Upper lobe of left lung (tissue), 4 donors: Measurements from ENCODE around the gene MAP7D3.

Experiments
- CTCF ChIP-seq, 6 experiments: fragments of 450-650 bp in 4 of 6; fragments of 200-600 bp in 2 of 6; sonication (generic) in 2 of 6; IDR thresholded peaks; one replicate each; pipeline ENCODE4 v1.5.1; 2016 to 2019; ENCODE audit warnings: antibody characterized with exemption in 6 of 6
- EP300 ChIP-seq, 4 donors: sonication (generic); formaldehyde crosslinking; IDR thresholded peaks; one replicate each; pipeline ENCODE4 v1.5.1; 2017; ENCODE audit warnings: antibody characterized with exemption in 4 of 4, control low read depth in 2 of 4
- POLR2A ChIP-seq, 4 donors: fragments of 450-650 bp; IDR thresholded peaks; one replicate each; pipeline ENCODE4 v1.5.1; 2016 to 2017; ENCODE audit warnings: antibody characterized with exemption in 4 of 4, mild to moderate bottlenecking in 2 of 4

DNA sequence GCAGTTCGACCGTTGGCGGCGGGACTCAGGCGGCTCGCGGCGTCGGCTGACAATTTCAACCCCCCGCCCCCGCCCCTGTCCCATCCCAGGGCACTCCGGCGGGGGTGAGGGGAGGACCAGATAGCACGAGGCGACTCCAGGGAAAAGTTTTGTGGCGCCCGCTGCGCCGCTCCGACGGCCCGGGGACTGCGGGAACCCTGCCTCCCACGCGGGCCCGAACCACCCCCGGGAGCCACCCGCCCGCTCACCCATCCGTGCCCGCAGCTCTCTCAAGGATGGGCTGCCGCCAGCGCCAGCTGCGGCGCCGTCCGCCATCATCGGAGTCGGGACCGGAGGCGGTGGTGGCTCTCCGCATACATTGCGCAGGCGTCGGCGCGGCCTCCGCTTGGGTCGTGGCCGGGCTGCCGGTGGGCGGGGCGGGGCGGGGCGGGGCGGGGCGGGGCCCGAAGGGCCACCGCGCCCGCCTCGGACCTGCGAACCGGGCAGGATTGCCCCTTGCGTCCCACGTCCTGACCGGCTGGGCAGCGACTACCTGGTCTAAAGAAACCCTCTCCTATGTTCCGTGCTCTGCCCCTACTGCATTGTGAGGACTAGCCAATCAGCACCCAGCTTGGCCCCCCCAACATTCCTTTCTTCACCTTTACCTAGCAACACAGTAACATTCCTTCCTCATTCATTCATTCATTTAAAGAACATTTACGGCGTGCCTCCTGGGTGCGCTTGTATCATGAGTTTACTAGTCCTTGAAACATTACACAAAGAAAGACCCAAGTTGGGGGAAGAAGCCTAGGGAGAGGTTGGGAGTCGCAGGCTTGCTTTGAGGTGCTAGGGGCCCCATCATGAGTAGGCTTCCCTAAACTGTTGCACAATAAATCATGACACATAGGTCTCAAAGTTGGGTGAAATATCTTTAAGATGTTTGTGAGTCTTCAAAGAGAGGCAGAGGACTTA, at the start of gene MAP7D3:
- TF ChIP-seq POLR2A (IDR thresholded peaks at IDR 0.05) (peak in 1 of 4 donors; percentile 44), EP300 (IDR thresholded peaks at IDR 0.05) (no peak), CTCF (IDR thresholded peaks at IDR 0.05) (no peak)
